Measurements from ENCODE around the gene RAB31.

Gene RAB31

DNA sequence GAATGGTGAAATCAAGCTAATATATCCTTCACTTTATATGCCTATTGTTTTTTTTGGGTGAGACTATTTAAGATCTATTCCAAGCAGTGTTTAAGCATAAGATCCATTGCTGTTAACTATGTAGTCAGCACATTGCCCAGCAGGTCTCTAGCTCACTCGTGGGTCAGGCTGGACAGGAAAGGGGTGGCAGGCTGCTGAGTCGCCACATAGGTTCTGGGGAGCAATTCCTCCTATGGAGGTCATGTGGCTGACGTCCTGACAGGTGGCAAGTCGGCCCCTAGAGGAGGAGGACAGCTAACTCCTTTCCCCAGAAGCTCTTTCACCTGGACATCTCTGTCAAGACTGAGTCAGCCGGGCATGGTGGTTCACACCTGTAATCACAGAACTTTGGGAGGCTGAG is 13.9 kb upstream of the RAB31 start:
- no peak for DNase-seq

DNA sequence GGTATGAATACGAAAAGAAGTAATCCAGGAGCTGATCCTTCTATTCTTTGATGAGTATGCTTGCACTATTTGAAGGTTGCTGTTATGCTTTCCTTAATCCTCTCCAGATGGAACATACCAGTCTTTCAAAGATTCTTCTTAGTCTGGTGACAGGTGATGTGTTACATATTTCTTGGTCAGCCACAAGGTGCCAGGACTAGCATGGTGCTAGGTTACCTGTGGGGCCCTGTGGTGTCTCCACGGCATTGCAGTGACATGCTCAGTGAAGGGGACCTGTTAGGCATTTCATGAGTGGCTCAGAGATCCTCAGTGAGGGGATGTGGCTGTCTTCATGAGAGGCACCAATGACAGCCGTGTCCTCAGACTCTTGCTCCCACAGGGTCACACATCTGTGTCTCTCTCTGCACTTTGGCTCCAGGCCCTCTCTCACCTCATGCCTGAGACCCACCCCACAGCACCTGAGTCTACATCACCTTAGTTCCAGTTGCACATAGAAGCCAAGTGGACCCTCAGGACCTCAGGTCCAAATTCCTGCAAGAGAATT is 13.1 kb upstream of the RAB31 start:
- DNase-seq = no peak

DNA sequence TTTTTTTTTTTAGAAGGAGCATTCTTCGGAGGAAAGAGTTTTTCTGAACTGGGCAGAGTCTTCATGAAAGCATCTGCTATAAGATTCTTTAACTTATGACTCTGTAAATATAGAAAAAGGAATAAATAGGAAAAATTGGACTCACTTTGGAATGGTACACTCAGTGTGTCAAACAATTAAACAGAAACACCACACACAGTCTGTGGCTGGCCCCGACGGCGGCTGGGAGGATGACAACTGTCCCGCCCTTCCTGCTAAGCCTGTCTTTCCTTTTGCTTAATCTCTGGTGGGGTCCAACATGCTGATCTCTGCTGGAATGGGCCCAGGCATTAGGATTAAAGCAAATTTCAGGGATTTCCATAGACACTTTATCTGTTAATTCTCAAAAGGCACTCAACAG is 12.5 kb upstream of the RAB31 start:
- DNase-seq = no peak

DNA sequence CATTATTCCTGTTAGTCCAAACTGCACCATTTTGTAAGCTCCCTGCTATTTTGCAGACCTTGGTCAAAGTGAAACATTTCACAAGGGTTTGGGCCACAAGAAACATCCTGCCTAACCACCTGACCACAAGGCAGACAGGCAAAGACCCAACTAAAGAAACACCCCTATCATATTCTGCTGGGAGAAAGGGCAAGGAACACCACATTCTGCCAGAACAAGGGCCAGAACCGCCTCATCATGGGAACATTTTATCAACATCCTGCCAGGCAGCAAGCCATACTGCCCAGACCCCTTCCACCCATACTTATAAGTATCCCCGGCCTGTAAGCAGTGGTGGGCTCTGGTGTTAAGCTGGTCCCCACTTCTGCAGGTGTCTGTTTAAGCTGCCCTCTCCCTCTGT is 12.0 kb upstream of the RAB31 start:
- DNase-seq = no peak

DNA sequence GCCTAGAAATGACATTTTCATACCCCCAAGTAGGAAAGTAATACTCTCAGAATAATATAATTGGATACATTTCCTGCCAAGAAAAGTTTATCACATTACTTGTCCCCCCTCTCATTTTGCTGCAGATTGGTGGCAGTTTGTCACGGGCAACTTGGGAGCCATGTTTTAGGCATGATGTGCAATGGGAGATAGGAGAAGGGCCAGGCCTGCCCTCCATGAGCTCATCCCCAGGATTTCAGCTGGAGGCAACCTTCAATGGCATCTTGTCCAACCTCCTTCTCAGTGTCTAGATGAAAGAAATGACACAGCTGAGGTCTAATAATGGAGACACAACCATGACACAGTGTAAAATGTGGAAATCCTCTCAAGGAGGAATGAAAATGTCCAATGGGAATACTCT is 11.4 kb upstream of the RAB31 start:
- no peak for DNase-seq

DNA sequence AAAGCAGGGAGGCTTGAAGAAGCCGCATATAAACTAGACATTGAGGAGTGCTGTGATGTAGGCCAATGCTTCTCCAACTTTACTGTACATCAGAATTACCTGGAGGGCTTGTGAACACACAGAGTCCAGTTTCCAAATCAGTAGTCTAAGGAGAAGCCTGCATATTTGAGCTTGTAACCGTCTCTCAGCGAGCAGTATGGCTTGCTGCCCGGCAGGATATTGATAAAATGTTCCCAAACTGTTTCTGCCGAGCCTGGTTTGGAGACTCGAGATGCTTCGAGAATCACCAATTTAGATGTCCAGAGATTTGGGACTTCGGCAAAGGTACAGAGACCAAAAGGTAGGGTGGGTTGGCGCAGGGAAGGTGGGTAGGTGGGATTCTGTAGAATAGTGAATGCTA is 11.0 kb upstream of the RAB31 start:
- no peak for DNase-seq

DNA sequence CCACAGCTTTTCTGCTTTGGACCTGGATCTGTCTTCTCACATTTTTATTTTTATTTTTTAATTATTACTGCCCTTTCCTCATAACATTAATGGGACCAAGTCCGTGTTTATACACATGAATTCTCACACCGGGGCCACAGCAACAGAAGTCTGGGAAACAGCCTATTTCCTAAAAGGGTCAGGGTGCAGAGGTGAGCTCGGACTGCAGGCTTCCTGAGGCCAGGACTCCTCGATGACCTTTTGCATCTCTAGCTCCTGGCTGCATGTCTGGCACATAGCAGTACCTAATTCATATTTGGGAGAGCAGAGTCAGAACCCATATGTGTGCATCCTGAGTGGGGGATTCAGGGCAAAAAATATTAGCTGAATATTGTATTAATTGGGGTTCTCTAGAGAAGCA is 9.6 kb upstream of the RAB31 start:
- DNase-seq = no peak

DNA sequence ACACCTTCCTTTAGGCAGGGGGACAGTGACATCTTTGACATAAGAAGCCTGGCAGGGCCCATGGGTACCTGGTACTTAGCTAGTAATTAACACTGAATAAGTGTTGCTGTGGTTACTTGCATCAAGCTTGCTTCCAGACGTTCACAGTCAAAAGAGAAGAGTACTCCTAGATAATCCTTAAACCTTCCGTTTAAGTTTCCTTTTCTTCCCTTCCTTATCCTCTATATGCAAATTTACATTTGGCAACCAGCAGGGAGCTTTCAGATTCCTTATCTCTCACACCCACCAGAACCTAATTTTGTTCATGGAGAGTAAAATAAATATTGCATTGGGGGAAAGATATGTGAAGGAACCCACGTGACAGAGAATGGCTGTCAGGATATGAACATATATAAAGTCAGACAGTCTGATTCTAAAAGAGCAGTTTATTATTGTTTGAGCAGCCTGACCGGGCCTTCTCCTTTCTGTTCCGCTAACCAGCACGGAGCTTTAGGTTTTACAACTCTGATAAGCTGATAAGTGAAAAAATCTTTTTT is 7.8 kb upstream of the RAB31 start:
- DNase-seq = no peak

DNA sequence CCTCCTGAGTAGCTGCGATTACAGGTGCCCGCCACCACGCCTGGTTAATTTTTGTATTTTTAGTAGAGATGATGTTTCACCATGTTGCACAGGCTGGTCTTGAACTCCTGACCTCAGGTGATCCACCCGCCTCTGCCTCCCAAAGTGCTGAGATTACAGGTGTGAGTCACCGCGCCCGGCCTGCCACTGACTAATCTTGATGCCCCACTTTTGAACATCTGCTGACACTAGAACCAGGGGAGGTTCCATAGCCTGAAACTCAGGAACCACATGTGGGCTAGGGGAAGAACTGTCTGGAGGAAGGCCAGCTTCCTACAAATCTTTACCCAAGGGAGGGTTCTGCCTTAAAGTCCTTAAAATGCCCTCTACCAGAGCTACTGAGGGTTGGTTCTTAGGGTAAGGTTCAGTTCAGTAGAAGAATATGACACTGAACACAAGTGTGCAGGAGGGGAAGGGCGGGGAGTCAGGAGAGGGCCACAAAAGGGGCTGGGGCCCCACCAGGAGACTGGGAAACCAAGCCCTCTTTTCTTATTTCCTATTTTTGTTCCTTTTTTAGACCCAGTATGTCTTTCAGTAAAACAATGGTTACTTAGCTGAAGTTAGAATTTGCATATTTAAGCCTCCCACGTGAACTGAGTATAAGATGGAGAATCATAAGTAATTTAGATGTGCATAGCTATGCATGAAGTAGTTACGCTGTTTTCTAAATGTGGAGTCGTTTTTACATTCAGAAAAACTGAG is 6.3 kb upstream of the RAB31 start:
- DNase-seq = no peak

DNA sequence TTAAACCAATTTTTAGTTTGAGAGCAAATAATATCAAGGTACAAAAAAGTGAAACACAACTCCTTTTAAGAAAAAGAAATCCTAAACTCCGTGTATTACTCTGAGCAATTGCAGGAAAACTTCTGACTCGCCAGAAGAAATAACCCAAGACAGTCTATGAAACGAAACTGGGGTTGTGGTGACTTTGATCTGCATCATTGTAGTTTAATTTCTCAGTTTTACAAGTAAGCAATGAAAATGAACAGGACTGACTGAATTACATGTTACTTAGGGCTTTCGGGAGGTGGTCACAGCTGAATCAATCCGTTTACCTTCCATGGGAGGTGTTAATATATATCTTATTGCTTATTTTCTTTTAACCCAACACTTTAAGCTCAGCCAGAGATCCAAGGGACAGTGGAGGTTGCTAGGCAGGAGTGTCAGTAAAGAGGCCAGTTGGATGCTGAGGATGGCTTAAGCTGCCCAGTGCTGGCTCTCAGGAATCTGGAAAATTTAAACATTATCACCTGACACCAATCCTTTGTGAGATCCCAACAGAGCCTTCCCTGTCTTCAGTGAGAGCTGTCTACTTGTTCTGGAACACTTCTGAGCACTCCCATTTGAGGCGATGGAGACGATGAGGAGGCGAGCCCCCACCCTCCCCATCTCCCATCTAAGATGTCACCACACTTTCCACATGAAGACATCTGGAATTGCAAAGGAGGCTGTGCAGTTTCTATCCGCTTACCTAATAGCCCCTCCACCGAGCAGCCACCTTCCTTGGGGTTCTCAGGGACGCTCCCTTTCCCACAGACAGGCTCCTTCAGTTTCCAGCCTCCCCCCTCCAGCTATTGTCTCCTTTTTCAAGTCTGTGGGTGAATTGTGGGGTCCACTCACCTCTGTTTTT is 3.6 kb upstream of the RAB31 start:
- no peak for DNase-seq

DNA sequence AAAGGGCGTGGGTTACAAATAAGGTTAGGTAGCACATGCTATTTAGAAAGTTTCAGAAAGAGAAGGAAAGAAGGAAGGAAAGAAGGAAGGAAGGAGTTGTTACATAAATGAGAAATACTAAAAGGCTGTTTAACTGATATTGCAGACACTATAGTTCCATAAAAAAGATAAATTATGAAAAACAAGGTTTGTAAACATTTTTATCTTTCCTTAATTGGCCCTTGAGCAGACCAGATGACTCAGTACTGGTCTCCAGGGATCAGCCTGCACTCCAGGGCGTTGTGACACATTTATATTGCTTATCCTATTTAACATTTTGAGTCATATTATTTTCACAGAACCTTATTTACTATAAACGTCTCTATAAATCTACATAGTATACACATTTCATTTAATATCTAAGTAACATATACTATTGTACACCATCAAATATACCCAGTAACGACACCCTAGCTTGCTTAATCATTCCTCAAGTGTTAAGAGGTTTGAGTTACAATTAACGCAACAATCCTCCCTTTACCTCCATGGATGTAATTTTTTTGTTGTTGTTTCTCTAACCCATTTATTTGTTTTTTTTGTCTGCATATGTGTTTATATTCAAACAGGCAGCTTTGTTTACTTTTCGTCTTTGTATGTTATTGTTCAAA is 2.8 kb upstream of the RAB31 start:
- DNase-seq = no peak

DNA sequence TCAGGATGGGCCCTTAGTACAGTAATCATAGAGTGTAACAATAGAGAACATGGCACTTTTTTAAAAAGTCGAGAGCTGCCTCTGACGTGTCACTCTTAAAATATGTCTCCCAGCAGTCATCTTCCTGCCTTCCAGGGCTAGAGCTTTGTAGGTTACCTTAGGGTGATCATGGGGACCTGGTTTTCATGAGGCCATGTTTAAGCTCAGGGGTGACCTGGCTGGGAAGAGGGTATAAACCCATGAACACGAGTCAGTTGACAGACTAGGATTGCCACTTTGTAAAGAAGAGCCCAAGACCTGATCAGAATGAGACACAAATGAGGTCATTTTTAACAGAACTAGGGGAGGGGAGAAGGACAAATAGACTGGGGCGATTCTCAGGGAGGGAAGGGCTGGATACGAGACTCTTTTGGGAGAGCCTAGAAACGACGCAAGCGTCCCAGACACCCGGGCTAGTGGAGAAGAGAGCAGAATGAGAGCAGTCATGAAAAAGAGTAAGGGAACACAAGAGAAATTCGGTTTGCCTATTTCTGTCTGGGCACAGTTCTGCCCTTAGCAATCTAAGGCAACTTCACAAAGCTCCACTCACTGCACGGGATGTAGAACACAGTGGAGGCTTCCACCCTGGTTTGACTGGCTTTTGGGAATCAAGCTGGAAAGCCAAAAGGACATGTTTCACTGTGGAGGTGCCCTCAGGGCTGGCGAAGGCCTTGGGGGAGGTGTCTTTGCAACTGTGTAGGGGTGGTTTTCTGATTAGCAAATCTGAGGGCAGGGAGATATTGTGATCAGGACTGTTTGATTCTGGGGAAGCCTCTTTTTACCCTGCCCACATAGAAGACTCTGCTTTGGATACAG is 1.8 kb upstream of the RAB31 start:
- no peak for DNase-seq

DNA sequence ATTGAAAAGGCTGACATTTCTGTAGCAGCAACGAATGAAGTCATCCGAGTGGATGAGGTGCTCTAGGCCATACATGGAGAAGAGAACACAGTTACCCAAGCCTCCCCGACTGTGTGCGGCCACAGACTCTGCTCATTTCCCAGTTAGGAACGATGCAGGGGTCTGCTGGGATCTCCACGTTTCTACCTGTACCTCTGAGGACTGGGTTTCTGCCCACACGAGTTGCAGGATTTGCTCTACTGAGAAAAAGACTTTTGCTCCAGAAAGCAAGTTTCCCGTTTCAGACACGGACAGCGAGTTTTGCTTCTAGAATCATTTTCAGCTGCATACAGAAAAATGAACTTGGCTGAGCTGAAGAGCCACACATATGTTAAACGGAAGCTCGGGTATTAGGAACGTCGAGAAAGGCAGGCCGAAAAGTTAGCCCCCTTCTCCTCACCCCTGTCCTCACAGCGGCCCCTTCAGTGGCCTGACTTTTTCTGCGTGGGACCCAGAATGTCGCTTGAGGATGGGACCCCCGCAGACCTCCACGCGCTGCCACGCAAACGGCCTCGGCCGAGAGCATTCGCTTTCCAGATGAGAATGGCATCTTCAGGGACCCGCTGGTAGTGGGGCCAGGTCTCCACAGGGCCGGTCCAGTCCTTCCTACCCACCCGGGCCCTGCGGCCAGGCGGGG is 582 bp upstream of the RAB31 start:
- no peak for DNase-seq

DNA sequence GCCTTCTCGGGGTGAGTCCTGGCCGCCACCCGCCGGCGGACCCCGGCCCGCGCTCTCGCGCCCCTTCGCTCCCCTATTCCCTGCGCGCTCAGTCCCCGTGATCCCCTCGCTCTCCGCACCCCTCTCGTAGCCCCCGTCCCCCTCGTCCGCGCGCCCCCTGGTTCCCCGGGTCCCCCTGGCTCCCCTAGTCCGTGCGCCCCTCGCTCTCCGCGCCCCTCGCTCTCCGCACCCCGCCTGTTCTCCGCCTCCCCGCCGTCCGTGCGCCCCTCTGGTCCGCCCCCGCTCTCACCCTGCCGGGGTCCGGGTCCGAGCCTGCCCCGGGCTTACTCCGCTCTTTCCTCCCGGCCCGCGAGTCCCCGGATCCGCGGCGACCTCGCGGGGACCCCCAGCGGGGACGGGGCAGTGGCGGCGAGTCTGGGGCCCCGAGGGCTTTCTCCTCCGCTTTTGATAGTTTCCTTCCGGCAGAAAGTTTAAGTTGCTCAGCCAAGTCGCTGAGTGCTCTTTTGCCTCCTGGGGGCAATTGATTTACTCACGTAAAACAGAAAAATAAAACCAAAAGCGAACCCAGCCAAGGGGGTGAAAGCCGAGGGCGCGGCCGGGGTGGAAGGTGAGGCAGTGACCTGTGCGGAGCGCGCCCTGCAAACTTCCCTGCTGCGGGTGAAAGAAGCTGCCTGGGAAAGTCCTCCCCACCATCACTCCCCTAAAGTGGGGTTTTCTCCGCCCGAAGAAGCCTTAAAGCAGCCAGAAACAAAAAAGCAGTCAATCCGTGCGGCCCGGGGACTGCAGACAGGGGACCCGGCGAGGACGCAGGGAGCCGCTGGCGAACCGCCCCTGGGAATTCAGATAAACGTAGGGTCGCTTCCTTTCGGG is 568 bp downstream of the RAB31 start:
- no peak for DNase-seq

DNA sequence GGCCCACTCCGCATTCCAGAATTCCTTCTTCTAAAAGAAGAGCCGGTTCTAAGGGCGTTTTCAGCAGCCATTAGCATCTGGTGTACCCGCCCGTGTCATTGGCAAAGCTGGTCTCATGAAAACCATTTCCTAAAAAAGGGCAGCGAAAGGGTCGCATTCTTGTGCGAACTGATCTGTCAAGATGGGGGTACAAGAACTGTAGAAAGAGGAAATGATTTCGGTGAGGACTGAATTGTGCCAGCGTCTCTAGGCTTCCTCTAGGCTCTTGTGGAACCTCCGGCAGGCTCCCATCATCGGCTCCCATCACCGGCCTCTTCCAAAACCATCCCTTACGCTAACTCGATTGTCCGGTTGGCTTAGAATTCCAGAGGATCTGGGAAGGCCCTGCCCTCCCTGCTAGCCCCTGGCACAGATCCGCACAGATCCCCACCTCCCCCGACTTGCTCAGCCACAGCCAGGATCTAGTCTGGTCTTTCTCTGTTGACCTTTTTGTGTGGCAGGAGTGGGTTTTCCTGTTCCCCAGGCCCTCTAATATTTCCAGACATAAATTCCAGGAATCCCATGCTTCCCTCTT is 1.3 kb downstream of the RAB31 start:
- DNase-seq = no peak

DNA sequence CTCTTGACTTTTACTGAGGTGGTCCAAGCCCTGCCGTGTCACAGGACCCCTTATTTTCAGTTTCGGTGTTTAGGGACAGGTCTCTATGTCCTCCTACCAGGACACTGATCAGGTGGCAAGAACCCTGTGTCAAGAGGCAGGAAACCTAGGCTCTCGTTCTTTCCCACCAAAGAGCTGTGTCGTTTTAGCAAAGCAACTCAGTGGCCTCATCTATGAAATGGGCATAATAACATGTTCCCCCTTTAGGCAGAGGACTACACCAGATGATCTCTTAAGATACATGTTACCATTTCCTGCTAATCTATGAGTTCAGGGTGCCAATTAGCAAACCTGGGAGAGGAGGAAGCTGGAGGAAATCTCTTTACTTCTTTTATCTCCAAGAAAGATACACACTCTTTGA is 1.9 kb downstream of the RAB31 start:
- DNase-seq = no peak

DNA sequence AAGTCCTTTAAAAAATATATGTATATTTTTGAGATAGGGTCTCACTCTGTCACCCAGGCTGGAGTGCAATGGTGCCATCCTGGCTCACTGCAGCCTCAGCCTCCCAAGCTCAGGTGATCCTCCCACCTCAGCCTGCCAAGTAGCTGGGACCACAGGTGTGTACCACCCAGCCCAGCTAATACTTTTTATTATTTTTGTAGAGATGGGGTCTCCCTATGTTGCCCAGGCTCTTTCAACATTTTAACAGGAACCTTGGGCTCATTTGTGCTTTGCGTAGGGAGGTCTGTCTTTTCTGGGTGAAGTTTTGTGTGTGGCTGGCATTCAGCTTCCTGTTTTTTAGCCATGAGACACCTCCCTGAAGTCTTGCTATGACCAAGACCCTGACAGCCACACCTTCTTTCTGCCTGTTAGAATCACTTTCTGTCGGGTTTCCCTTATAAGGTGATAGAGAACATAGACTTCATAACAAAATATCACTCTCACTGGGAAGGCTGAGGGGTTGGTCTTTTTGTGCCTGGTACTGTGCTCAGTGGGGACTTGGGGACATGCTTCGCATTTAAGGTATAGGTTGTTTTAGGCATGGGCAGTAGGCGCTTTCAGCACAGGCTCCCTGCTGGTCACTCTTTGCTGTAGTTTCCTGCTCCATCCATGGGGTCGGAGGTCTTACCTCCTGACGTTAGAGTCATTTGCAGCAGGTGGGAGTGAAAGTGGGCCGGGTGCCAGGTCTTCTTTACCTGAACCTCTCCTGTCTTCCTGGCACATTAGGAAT is 3.4 kb downstream of the RAB31 start:
- no peak for DNase-seq

DNA sequence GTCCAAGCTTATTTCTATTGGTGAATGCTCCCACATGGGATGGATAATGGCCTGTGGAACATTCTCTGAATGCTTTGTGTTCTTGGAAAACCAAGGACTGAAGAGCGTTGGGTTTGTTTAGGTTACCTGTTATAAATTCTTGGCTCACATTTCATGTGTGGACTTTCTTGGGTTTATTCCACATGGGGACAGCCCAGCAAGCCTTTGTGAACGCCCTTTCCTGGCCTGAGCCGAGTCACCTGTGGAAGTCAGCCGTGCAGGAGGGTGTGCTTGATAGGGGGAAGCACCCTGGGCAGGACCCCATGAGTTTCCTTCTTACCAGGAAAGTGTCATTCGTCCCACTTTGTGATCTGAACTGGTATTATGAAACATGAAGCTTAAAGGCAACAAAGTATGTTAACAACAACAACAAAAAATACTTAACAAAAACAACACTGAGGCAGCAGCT is 4.1 kb downstream of the RAB31 start:
- no peak for DNase-seq

DNA sequence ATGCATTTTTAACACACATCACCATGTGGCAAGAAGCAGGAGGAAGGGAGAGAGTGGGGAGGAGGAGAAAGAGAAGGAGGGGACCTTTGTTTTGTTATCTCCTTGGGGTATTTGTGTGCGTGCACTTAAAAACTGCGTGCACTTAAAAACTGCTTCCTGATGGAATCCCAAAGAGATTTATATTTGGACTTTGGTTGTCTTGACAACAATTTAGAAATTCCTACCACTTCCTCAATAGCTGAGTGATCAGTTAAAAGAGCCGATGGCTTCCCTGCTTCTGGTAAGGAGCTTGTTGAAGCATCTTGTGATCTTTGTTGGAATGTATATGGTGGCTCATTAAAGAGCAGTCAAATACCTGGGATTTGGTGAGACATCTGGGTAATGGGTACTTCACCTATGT is 4.5 kb downstream of the RAB31 start:
- no peak for DNase-seq
